ENCODE data around the gene VARS2. TPM values are rescaled to one million over a fixed set of nuclear protein-coding genes. Genes with fewer than 3 reads are reported as not detected.
A peak's percentile ranks its signal among the peaks of the same experiment; 100 is the strongest.

Gene VARS2
- total and polyA plus RNA-seq, 11 donors = 10.7 to 28.5 (median 18.8) TPM

GRCh38 chr6:30914854-30915590, 984 bp downstream of the VARS2 start:
- peak in 1 of 4 donors; percentile 11 for ATAC-seq
- no peak for DNase-seq
- WGBS, 4 donors = 38 to 44% (median 42%) methylated on average over 17 of the region's 17 CpGs
- Histone ChIP-seq H3K4me1 (peaks cover 0 to 26% (median 22%) of the 10 kb centered on the region in 12 donors), H3K36me3 (peaks cover 0 to 61% (median 53%) of the 10 kb centered on the region in 9 donors), H3K27me3 (no peaks in the 10 kb centered on the region), H3K27ac (peak overlapping the region; percentile 85 to 98 (median 93)), H3K4me3 (peak overlapping the region in 11 of 12 donors; percentile 38 to 92 (median 68)), H3K9me3 (no peaks in the 10 kb centered on the region)
- intact Hi-C loops (cut with DNase I) = loop anchor here in 9 of 10 donors (1.0 to 10.0 kb wide), 13 partner anchors 30 to 280 kb away; partner anchors contain the start of gene DDR1 (in 1 of the 9)
- no peak for TF ChIP-seq CTCF (IDR thresholded peaks at IDR 0.05)
- TF ChIP-seq POLR2A (IDR thresholded peaks at IDR 0.05) = no peak

GRCh38 chr6:30915591-30915946, 1.5 kb downstream of the VARS2 start:
- Histone ChIP-seq H3K4me1 (peaks cover 0 to 26% (median 22%) of the 10 kb centered on the region in 12 donors), H3K27ac (peak overlapping the region in 11 of 12 donors; percentile 91 to 98 (median 93)), H3K36me3 (peaks cover 0 to 61% (median 53%) of the 10 kb centered on the region in 9 donors), H3K4me3 (peak overlapping the region in 4 of 12 donors; percentile 65 to 92 (median 70)), H3K27me3 (no peaks in the 10 kb centered on the region), H3K9me3 (no peaks in the 10 kb centered on the region)
- ATAC-seq = peak; percentile 23 to 51 (median 38)
- WGBS, 4 donors = 14 to 20% (median 18%) methylated on average over 5 of the region's 5 CpGs
- TF ChIP-seq CTCF (IDR thresholded peaks at IDR 0.05) (peak; percentile 35 to 82 (median 64)), POLR2A (IDR thresholded peaks at IDR 0.05) (no peak)
- peak in 1 of 5 donors; percentile 27 for DNase-seq
- intact Hi-C loops (cut with DNase I) = loop anchor here in 9 of 10 donors (1.0 to 10.0 kb wide), 11 partner anchors 31 to 279 kb away; partner anchors contain the start of gene DDR1 (in 1 of the 9)

- H3K27ac ChIP-seq = no peak overlapping the region
- DNase-seq = no peak
- no peak overlapping the region for H3K4me3 ChIP-seq
- intact Hi-C loops (cut with DNase I) = loop anchor here in 5 of 10 donors (2.0 to 10.0 kb wide), 7 partner anchors 125 to 278 kb away; no protein-coding TSS in a partner anchor
- no peak for ATAC-seq
- WGBS, 4 donors = 89 to 97% (median 93%) methylated on average over 7 of the region's 7 CpGs
- H3K9me3 ChIP-seq = no peaks in the 10 kb centered on the region
- no peak for TF ChIP-seq POLR2A (IDR thresholded peaks at IDR 0.05)
- TF ChIP-seq CTCF (IDR thresholded peaks at IDR 0.05) = no peak
- no peaks in the 10 kb centered on the region for H3K27me3 ChIP-seq
- H3K36me3 ChIP-seq = peaks cover 0 to 61% (median 56%) of the 10 kb centered on the region in 9 donors
- peaks cover 0 to 26% (median 22%) of the 10 kb centered on the region in 12 donors for H3K4me1 ChIP-seq
Measured at GRCh38 chr6:30917041-30917440, 3.0 kb downstream of the VARS2 start.

GRCh38 chr6:30917487-30917886, 3.4 kb downstream of the VARS2 start:
- no peak overlapping the region for H3K27ac ChIP-seq
- H3K36me3 ChIP-seq = peaks cover 0 to 62% (median 59%) of the 10 kb centered on the region in 9 donors
- intact Hi-C loops (cut with DNase I) = loop anchor here in 5 of 10 donors (2.0 to 10.0 kb wide), 7 partner anchors 125 to 277 kb away; no protein-coding TSS in a partner anchor
- H3K27me3 ChIP-seq = no peaks in the 10 kb centered on the region
- no peak for ATAC-seq
- peaks cover 0 to 26% (median 22%) of the 10 kb centered on the region in 12 donors for H3K4me1 ChIP-seq
- TF ChIP-seq POLR2A (IDR thresholded peaks at IDR 0.05) = no peak
- no peak for TF ChIP-seq CTCF (IDR thresholded peaks at IDR 0.05)
- WGBS, 4 donors = 87 to 96% (median 92%) methylated on average over 8 of the region's 8 CpGs
- no peaks in the 10 kb centered on the region for H3K9me3 ChIP-seq
- DNase-seq = no peak
- no peak overlapping the region for H3K4me3 ChIP-seq
